NOMO-1 (cell line): Measurements from ENCODE around the gene CLCN1.
A peak's percentile ranks its signal among the peaks of the same experiment; 100 is the strongest.

Experiments
- DNase-seq, 2 experiments: peaks; one replicate each; lab custom pipeline; 2025; ENCODE audit not compliant: unreplicated experiment in 2 of 2; lab: John Stamatoyannopoulos, UW

CLCN1 gene

DNA sequence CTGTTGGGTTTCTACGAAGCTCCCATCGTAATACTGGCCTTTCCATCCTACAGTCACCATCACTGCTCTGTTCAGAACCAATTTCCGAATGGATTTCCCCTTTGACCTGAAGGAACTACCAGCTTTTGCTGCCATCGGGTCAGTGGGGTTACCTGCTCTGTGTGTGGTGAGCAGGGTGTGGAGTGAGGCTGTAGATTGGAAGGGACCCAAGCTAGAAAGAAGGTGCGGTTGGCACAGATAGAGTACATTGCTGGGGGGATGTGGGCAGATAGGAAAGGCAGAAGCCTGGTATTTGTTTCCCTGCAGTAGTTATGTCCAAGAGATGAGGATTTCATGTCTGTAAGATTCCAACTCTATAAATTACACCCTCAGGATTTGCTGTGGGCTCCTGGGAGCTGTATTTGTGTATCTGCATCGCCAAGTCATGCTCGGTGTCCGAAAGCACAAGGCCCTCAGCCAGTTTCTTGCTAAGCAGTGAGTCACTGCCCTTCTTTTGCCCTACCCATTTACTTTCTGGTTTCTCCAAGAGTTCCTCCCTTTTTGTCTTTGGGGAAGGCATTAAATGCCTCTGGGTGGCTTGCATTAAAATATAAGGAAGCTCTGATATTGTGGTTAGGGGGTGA lies 15.4 kb downstream of the CLCN1 start:
- DNase-seq, result peak in 1 of 2 experiments; percentile 11

DNA sequence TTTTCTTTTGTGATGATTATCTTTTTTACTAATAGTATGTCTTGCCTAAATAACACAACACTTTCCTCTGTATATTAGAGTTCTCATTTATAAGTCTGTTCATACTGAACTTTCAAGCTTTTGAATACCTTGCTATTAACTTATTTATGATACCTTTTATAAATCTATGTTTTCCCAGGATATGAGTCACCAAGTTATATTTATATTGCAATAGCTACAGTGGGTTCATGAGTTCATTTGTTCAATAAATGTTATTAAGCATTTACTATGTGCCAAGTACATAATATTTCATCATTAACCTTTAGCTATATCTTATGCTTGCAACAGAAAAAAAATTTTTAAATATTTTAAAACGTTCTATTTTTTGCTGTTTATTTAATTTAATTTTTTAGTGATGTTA lies 18.3 kb downstream of the CLCN1 start:
- DNase-seq, result no peak

DNA sequence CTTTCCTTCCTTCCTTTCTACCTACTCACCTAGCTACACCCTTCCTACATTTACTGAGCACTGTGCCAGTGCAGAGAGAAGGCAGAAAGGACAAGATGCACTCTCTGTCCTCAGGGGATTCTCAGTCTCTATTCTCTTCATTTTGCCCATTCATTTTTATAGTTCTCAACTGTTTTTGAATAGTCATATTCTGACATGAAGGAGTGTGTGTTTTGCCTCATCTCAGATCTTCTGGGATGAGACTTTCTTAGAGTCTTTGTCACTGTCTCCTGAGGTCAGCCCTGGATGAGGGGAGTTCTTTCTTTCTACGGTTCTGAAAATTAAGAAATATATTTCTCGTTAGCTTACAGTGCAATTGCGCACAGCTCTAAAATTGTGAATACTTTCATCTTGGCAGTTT lies 21.3 kb downstream of the CLCN1 start:
- no peak for DNase-seq

DNA sequence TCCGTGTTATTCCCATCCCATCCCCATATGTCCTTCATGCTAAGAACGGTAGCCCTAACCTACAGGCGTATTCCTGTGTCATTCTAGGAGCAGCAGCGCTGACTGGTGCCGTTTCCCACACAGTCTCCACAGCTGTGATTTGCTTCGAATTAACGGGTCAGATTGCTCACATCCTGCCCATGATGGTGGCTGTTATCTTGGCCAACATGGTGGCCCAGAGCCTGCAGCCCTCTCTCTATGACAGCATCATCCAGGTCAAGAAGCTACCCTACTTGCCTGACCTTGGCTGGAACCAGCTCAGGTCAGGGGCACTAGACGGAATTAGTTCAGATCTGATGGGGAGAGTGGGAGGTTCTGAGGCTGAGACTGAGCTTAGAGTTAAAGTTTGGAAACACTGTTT lies 25.9 kb downstream of the CLCN1 start:
- DNase-seq, result no peak

DNA sequence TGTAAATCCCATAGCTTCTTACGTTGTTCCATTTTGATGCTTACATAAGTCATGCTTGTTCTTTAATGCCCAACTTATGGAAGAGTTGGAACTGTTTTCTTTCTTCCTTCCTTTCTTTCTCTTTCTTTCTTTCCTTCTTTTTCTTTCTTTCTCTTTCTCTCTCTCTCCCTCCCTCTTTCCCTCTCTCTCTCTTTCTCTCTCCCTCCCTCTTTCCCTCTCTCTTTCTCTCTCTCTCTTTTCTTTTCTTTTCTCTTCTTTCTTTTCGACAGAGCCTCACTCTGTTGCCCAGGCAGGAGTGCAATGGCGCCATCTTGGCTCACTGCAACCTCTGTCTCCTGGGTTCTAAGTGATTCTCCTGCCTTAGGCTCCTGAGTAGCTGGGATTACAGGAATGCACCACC lies 27.7 kb downstream of the CLCN1 start:
- no peak for DNase-seq

DNA sequence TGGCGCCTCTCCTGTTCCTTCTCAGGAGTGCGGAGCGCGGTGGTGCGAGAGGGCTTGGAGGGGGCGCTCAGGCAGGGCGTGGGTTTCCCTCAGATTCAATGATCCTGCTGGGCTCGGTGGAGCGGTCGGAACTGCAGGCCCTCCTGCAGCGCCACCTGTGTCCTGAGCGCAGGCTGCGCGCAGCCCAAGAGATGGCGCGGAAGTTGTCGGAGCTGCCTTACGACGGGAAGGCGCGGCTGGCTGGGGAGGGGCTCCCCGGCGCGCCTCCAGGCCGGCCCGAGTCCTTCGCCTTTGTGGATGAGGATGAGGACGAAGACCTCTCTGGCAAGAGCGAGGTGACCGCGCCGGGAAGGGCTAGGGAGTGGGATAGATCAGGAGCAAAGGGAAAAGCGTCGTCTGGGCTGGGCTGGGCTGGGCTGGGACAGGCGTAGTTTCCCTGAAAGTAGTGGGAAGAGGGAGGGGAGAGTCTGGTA lies 29.6 kb downstream of the CLCN1 start:
- DNase-seq, result peak; percentile 55 to 76

DNA sequence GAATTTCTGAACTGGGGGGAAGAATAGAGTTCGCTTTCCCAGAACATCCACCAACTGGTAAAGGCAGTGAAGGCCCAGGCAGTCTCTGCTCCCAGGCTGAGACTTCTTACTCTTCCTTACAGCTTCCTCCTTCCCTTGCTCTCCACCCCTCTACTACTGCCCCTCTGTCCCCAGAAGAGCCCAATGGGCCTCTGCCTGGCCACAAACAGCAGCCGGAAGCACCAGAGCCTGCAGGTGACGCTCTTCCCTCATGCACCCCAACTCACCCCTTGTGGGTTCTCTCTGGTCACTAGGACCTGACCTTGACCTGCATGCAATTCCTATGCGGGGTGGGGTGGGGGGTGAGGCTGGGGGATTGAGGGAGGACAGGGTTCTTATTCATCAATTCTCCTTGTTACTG lies 30.1 kb downstream of the CLCN1 start:
- peak; percentile 39 to 40 for DNase-seq

DNA sequence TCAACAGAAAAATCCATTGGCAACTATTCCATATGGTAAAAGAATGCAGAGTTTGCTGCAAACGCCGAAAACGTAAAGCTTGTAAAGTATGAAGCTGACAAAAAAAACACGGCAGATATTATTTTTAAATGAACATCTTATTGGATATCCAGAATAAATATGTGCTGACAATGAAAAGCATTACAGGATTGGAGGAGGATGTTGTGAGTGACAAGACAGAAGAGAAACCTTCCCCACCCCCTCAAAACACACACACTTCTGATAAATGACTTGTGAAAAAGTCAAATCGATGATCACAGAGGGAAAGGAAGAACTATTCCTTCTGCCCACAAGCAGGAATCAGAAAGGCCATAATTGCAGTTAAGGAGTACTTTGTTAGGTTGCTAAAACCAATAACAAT lies 32.0 kb downstream of the CLCN1 start:
- DNase-seq, result no peak

DNA sequence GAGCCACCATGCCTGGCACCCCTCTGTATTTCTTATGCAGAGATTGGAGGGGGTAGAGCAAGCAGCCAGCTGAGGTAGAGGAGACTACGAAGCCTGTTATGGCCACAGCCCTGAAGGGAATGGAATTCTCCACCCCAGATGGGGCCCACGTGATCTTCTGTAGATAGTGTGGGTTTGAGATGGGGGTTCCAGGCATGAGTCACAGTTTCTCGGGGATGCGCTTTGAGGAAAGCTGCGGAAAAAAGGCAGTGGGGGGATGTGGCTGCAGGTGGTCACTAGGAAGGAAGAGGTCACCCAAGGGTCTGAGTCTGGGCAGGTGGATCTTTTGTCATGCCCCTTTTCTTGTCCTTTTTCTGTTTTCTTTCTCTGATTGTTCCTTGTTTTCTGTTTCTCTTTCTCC lies 35.1 kb downstream of the CLCN1 start:
- DNase-seq, result no peak

DNA sequence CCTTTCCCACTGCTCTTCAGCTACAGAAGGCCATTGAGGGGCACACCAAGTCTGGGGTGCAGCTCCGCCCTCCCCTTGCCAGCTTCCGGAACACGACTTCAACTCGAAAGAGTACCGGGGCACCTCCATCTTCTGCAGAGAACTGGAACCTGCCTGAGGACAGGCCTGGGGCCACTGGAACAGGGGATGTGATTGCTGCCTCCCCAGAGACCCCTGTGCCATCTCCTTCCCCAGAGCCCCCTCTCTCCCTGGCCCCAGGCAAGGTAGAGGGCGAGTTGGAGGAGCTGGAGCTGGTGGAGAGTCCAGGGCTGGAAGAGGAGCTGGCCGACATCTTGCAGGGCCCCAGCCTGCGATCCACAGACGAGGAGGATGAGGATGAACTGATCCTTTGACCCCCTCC lies 35.7 kb downstream of the CLCN1 start:
- no peak for DNase-seq

DNA sequence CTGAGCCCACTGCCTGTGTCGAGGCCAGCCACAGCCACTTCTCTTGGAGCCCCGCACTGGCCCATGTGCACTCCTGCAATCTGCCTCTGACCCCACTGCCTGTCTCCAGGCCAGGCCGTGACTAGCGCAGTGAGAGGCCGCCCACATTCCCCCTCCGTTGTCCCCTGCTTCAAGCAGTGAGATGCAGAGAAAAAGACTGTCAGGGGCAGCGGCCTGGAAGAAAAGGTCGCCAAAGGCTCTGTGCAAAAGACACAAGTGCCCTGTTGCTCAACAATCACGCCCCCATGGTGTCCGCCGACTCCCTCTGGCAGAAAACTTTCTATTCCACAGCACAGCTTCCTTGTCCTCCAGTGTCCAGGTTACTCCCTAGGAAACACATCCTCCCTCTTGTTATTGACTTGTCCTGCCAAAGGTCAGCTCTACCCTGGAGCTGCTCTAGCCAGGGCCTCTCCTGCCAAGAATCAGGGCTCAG lies 36.7 kb downstream of the CLCN1 start:
- no peak for DNase-seq

DNA sequence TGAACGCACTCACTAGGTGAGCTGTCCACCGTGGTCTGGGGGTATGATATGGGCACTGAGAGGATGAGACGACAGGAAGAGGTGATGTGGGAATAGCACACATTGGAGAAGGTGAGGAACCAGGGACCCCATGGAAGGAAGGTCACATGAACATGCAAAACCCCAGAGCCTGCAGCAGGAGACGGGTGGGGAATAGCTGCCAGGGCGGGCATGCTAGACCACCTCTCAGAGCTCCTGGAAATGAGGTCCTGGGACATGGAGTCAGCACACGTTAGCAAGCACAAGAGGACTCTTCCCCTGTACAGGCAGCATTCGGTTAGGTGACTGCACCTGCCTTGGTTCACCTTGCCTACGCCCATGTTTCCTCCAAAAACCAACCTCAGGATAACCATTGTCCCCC lies 38.5 kb downstream of the CLCN1 start:
- DNase-seq, result no peak

DNA sequence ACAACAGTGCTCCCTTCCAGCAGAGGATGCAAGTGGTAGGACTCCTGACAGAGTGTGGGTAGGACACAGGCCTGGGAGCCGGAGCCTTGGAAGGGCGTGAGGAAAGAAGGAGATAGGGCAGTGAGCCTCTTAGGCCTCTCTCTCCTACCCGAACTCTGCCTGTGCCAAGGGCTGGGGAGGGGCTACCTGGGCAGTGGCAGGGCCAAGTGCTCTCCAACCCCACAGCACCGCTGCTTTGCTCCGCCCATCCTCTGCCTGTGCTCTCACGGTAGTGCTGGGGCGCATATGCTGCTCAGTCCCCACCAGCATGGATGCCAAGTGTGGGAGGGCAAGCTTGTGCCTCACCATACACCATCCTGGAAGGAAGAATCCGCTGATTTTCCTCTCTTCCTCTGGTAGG lies 39.1 kb downstream of the CLCN1 start:
- DNase-seq, result no peak

DNA sequence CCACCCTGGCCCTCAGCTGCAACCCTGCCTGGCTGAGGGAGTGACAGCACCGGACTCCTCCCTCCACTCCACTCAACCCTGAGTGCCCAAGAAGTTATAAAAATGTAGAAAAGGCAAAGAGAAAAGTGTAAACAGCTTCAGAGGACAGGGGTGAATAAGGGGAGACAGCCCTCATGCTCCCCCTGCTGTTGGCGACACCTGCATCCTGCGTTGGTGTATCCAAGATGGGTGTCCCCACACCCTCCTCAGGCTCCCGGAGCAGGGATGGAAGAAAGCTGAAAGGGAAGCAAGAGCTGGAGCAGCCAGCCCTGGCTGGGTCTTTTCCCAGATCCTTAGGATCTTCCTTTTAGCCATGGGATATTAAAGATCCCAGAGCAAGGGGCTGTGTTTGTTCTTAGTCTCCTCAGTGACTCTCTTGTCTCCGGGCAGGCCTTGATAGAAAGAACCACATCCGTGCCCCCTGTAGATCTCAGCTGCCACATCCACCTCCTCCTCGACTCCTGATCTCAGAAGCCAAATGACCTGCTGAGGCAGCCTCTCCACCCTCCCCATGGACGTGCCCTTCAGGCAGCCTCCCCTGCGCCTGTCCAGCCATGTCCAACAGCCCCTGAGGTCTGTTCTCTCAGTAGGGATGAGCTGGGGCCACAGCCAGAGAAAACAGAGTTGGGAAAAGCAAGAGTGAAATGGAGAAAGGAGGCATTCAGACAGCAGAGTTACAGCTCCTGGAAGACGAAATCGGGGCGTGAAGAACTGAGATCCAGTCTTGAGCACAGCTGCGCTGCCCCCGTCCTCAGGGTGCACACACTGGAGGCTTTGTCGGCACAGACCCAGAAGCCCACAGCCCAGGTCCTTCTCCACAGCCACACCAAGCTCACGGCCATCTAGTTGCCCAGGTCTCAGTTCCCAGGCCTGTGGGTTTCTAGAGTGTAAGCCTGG lies 39.8 kb downstream of the CLCN1 start:
- DNase-seq, result no peak

DNA sequence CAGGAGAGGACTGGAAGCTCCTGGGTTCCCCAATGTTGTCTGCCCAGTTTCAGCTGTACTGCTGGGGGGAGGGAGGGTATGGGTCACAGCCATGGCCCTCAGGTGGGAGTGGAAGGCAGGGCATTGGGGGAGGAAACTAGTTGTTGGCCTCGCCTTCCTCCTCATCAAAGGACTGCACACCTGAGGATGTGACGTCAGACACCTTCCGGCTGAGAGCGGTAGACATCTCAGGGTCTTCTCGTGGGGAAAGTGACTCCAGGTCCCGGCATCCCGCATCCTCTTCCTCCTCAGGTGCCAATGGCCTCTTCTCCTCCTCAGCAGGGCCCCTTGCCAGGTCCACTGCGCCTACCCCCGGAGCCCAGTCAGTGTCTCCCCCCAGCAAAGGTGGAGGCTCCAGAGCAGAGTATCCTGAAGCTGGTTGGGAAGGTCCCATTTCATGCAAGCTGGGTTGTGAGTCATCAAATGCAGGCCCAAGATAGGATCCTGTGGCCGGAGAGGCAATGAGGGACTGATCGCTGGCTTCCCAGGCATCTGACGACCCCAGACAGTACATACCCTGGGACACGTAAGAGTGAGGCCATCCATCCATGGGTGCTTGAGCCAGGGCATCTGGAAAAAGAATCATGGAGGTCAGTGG lies 40.6 kb downstream of the CLCN1 start:
- DNase-seq, result no peak

DNA sequence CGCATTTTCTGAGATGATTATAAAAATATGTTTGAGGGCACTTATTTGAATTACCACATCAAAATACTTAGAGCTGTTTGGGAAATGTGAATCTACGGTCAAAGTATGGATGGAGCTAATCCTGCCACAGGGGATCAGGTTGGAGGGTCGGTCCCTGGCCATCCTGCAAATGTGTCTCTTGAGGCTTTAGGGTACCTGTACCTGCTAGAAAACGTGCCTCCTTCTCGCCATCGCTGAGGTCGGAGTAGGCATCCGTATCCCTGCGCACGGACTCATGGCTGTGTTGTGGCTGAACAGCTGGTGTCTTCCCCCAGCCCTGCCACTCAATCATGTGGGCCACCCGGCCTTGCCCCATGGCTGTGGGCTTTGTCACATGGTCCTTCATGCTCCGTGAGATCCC lies 42.7 kb downstream of the CLCN1 start:
- no peak for DNase-seq

DNA sequence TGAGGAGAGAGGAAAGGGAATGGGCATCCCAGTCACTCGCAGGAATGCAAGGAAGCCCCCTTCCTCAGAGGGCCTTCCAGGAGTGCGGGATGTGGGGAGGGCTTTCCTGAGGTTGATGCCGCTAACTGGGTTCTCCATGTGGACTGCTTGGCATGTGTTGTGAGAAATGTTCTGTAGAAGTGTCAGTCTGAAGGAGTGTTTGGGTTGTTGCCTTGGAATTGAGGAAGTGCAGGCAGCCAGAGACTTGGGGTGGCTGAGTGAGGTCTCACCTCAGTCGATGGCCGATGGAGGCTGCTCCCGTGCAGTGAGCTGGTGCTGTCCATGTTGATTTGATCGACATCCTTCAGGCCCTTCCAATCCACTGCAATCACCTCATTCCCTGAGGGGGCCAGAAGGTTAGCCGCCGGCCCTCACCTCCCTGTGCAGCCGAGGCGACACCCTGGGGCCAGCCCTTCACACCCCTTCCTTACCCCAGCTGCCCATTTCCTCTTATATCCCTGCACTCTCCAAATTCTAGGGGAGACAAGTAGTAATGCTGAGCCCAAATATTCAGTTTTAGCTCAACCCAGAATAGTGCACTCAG lies 44.0 kb downstream of the CLCN1 start:
- no peak for DNase-seq

DNA sequence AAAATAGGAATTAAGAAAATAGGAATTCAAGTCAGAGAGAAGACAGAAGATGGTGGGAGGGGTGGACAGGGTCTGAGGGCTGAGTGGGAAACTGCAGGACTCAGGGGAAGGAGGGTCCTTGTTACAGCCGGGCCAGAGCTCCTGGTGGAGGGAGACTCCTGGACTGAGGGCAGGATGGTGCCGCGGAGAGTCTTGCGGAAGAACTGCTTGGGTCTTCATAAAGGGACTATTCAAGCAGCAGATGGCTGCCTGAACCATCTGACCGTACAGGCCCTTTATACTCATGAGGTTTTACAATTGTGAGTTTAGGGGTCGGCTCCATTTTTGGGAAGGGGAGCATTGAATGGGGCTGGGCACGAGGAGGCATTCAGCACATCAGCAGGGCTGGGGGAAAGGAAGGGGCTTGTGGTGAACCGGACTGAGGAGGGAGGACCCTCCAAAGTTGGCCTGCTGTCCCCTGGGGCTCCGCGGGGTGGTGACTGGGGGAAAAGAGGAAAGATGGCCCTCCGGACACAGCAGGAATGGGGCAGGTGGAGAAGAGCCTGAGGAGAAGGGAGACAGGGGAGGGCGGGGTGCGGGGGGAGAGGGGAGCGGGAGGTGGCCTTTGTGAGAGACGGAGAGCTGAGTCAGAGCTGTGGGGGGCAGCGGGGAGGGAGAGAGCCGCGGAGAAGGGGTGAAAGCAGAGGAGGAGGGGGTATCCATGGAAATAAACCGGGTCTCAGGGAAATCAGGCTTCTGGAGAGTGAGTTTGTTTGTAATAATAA lies 45.1 kb downstream of the CLCN1 start:
- DNase-seq, result no peak

DNA sequence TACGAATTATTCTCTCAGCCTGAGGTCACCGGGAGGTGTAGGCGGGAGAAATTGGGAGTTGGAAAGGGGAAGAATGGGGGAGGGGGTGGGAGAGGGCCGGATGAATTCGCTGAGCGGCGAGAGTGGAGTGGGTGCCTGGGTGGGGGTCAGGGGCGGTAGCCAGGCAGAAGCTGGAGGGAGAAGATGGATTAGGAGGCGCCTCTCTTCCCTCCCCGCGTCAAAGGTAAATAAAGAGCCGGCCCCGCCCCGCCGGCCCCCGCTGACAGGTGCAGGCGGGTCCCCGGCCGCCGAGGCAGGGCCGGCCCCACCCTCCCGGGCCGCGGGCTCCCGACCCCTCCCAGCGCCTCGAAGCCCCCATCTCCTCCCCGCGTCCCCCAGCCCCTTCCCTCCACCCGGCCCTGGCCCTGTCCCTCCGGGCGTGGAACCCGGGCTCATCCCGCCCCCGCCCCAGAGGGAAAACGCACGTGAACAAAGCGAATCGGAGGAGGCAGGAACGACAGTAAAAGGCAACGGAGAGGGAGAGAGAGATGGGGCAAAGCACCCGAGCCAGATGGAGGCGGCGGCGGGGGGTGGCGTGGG lies 45.7 kb downstream of the CLCN1 start:
- DNase-seq, result no peak
